DMS153 treated with DMSO at 0.1 percent for 48 hours (cell line): ENCODE data around the gene ELF2.
"Not testable (repeated sequence)": the region's sequence is repeated elsewhere in the genome, so short reads cannot be mapped to it uniquely, and the experiment has no call there.

Experiments used
- DNase-seq: peaks from one replicate; lab custom pipeline; 2025; ENCODE audit not compliant: unreplicated experiment; lab: John Stamatoyannopoulos, UW

Gene ELF2

DNA sequence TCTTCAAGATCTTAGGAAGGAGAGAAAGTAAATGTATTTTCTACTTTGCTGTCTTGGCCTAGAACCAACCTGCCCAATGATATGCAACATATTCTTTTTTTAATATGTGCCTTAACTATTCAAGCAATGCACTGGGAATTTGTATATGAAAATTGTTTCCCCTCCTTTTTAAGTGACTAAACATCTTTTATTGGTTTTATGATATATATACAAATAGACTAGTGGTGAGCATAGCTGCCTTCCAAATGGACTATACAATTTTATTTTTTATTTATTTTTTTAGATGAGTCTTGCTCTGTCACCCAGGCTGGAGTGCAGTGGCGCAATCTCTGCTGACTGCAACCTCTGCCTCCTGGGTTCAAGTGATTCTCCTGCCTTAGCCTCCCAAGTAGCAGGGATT is 151.2 kb downstream of the ELF2 start:
- no peak for DNase-seq

DNA sequence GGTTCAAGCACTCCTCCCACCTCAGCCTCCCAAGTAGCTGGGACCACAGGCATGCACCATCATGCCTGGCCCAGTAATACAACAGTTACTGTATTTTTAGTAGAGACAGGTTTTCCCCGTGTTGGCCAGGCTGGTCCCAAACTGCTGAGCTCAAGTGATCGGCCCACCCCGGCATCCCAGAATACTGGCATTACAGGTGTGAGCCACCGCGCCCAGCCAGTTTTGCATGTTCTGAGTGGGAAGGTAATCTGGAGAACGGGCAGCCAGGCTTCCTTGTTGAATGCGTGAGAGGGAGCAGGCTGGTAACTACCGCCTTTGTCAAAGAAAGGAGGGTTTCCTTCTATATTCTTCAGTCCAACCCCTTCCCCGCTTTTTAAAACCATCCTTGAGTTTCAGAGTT is 152.3 kb downstream of the ELF2 start:
- DNase-seq = no peak

DNA sequence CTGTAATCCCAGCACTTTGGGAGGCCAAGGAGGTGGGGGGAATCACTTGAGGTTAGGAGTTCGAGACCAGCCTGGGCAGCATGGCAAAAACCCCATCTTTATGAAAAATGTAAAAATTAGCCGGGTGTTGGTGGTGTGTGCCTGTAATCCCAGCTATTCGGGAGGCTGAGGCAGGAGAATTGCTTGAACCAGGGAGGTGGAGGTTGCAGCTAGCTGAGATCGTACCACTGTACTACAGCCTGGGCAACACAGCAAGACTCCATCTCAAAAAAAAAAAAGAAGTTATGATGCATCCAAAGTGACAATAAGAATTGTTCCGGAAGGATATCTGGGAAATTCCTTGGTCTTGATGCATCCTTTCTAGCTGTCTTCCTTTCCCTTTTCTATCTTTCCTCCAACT is 154.2 kb downstream of the ELF2 start:
- DNase-seq = no peak

DNA sequence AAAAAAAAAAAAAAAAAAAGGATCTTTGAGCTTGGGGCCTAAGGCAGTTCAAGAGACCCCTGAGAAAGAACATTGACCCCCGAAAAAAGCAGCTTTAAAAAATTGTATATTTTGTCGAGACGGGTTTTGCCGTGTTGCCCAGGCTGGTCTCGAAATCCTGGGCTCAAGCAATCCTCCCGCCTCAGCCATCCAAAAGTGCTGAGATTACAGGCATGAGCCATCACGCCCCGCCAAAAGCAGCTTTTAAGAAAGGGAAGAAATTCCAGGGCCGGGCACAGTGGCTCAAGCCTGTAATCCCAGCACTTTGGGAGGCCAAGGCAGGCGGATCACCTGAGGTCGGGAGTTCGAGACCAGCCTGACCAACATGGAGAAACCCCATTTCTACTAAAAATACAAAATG is 155.9 kb downstream of the ELF2 start:
- not testable (repeated sequence) for DNase-seq

DNA sequence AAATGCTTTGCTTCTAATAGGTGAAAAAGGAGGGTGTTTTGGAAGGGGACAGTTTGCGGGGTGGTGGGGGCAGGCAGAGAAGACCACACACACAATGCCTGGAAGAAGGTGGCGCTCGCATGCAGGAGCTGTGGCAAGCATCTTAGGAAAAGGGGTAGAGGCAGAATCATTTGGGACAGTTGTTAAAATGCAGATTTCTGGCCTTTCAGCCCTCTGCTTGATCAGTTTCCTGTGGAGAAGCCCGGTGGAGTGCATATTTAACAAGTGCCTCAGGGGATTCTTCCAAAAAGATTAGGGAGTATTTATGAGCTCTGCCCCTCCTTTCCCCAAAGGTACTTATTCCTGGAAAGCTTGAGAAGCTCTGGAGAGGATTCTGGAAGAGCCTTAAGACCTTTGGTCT is 156.6 kb downstream of the ELF2 start:
- DNase-seq = no peak

DNA sequence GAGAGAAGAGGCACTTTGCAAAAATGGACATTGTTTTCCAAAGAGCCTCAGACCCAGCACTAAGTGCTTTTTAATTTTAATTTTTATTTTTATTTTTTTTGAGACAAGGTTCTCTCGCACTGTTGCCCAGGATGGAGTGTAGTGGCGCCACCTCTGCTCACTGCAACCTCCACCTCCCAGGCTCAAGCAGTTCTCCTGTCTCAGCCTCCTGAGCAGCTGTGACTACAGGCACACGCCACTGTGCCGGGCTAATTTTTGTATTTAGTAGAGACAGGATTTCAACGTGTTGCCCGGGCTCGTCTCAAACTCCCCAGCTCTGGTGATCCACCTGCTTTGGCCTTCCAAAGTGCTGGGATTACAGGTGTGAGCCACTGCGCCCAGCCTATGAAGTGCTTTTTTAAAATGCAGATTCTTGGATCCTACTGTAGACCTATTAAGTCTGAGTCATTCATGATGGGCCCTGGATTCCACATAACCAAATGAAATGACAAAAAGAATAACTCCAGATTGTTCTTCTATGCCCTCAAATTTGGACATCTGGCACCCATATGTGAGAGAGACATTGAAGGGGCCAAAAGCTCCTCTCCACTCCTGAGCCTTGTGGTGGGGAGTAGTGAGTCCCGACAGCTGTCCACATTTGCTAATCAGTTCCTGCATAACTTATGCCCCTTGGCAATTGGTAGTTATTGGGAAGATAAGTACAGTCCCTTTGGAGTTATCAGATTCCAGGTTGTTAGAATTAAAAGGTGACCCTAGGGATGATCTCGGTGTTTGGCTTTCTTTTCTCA is 157.9 kb downstream of the ELF2 start:
- DNase-seq = no peak

DNA sequence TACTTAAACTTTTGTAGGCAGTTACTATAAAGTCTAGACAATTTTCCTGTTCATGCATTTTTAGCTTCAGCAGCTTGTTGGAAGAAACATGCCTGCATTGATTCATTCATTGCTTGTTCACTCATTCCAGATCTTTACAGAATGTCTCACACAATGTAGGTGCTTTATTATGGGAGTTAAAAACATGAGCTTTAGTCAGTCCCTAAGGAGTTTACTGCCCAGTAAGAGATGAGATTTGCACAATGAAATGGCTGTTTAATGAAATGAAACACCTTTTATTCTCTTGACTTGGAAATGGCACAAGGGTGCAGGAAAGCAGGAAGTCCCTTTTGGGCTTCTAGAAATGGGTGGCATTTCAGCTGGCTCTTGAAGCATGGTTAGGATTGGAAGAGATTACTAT is 158.5 kb downstream of the ELF2 start:
- DNase-seq = no peak

DNA sequence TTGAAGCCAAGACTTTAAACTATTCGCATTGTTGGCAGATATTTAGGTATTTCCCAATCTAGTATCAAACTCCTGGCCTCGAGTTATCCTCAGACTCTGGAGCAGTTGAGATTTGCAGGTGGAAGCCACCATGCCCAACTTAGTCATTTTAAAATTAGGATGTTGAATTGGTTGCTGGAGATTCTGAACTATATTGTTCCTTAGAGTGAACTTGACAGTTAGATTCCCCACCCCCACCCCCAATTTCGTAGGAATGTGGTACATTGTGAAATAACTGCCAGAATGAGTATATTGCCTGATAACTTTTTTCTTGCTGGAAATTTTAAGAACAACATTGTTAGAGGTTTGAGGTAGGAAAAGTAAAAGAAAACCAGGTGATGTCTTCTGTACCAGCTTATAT is 159.2 kb downstream of the ELF2 start:
- DNase-seq = no peak

DNA sequence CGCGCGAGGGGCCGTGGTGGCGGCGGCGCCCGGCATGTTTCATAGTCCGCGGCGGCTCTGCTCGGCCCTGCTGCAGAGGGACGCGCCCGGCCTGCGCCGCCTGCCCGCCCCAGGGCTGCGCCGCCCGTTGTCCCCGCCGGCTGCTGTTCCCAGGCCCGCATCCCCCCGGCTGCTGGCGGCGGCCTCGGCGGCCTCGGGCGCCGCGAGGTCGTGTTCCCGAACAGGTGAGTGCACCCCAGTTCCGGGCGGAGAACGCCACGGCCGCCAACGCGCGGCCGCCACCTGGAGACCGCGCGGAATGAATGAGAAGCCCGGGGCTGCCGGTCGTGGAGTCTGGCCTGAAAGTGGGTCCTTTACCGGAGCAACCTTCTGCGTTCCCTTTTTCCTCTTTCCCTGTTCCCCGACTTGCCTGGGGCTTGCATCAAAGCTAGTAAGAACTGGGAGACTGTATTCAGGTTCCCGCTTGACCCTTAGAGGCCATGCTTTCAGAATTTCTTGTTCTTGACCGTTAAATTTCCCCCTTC is 161.0 kb downstream of the ELF2 start:
- peak; percentile 46 for DNase-seq

DNA sequence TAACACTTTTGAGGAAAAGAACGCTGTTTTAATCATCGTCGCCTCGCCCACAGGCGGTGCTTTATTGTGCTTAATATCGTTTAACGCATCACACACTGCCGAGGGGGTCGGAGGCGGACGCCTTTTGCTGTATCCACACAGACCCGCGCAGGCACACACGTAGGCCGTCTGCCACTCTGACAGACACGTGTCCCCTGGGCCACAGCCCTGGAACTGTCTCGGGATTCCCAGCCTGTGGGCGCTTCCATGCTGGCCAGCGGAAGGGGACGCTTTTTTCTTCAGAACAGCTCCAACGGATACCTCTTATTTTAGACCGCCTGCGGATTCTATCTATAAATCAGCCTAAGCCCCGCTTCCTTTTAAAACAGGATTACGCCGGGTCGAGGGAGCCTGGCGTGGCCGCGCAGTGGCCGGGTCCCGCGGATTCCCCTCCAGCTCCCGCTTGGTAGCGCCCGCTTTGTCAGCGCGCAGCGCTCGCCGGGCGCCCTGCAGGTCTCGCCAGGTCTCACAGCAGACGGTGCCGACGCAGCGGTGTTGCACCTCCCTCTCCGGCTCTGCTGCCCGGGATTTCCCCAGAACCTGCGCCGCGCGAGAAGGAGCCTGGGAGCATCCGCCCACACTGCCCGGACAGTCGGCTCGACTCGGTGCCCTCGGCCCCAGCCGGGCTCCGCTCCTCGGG is 161.6 kb downstream of the ELF2 start, which contains the start of gene NOCT:
Gene NOCT, plus strand, starts transcription at position 513 of the 679 bp plus-strand sequence. CDS start 201 bp downstream, outside the sequence.
- peak; percentile 88 for DNase-seq

DNA sequence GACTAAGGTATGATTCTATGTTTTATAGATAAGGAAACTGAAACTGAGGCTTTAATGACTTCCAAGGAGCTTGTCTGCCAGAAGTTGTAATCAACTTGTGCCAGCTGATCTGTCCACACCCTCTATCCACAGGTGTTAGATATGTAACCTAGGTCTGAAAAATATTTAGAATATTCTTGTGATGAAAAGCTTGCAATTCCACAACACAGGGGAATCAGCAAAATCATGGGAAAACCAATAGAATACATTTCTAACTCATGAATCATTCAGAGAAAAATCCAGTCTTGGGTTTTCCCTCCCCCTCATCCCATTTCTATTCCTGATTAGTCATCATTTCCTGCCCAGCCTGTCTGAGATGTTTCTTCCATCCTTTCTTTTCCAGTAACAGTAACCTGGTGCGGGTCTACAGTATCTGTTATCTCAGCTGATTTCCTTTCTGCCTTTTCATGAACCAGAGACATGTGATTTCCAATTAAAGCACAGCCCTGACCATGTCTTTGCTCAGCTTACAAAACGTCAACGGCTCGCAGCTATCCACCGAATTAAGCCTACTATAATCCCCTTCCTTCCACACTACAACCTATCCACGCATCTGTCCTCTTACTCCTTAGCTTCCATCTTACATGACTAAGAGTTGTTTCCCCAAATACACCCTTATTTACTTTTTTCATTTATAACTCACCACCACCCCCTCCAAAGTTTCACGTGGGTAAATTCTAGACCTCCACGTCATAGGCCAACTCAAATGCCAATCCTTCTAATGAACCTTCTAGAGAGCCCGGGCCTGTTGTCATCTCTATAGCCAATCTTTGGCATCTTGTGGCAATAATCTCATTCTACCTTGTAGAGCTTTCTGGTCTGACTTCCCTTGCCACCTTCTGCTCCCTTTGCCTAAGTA is 162.4 kb downstream of the ELF2 start:
- DNase-seq = no peak

DNA sequence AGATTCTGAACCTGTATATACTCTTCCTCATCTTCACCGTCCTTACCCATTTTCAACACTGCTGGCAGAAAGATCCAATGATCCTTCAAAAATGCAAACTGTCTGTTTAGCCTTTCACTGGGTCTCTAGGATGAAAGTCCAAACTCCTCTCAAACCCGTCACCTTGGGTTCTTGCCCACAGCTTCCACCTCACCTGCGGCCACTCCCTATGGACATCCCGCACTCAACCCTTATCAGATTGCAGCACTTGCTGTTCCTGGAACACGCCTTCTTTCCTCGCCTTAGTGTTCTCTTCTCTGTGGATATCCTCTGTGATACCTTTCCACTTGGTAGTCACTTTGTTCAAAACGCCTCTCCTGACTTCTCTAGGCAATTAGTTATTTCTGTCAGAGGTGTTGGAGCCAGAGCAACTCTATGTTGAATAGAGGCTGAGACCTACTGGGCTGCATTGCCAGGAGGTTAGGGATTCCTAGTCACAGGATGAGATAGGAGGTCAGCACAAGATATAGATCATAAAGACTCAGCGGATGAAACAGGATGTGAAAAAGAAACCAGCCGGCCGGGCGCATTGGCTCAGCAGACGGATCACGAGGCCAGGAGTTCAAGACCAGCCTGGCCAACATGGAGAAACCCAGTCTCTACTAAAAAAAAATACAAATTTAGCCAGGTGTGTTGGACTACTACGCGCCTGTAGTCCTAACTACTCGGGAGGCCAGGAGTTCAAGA is 165.6 kb downstream of the ELF2 start:
- DNase-seq = no peak

DNA sequence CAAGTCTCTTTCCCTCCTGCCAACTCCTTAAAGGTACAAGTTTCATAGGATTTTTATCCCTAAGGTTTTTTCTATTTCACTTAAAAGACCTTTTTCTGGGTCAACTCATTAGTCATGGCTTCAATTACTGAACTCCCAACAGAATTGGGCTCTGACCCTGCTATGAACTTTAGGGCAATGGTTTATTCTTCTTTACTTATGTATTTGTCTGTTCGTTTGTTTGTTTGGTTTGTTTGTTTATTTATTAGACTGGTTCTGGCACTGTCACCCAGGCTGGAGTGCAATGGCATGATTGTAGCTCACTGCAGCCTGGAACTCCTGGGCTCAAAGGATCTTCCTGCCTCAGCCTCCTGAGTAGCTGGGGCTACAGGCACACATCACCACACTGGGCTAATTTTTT is 167.3 kb downstream of the ELF2 start:
- DNase-seq = no peak

DNA sequence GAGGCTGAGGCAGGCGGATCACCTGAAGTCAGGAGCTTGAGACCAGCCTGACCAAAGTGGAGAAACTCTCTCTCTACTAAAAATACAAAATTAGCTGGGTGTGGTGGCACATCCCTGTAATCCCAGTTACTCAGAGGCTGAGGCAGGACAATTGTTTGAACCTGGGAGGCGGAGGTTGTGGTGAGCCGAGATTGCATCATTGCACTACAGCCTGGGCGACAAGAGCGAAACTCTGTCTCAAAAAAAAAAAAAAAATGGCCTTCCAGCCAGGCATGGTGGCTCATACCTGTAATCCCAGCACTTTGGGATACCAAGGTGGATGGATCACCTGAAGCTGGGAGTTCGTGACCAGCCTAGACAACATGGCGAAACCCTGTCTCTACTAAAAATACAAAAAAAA is 168.7 kb downstream of the ELF2 start:
- DNase-seq = not testable (repeated sequence)

DNA sequence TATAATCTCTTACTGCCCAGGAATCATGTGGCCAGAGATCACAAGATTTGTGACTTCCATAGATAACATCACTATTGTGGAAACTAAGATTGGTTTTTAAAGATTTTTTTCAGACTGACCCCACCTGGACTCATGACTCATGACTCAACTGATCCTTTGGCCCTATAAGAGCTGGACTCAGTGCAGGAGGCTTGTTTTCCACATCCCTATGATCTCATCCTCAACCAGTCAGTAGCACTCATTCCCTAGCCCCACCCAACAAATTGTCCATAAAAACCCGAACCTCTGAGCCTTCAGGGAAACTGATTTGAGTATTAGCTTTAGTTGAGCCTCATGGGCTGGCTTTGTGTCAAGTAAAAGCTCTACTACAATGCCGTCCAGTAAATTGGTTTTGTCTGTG is 169.4 kb downstream of the ELF2 start:
- DNase-seq = no peak
